ENCODE data around the gene CCSER1.
"Not testable (repeated sequence)": the region's sequence is repeated elsewhere in the genome, so short reads cannot be mapped to it uniquely, and the experiment has no call there.

CCSER1 gene

GRCh38 chr4:90299373-90299772 is 172.2 kb downstream of the CCSER1 start:
- DNase-seq: no peak

DNA sequence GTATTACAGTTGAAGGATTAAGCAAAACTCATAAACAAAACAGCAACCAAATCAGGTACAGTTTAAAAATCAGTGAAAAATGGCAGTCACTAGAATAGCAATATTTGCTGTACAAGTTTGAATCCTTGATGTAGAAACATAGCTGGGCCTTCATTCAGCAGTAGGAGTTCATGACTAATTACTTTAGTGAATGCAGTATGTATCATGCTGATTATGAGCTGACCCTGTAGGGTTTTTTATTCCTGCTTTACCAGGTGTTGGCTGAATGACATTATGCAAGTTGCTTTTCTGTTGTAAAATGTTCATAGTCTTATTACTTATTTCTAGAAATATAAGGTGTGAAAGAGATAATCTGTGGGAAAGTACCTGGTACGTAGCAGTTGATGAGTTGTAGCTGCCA is 179.6 kb downstream of the CCSER1 start:
- DNase-seq: no peak

DNA sequence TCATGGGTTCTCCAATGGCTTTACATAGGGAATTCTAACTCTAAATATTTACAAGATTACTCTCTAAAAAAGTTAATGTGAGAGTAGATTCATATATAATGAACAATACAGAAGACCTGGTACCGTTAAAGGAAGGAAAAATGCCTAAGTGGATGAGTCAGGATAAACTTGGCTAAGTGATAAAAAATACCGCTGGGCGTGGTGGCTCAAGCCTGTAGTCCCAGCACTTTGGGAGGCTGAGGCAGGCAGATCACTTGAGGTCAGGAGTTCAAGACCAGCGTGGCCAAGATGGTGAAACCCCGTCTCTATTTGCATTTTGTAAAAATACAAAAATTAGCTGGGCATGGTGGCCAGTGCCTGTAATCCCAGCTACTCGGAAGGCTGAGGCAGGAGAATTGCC is 189.9 kb downstream of the CCSER1 start:
- DNase-seq: not testable (repeated sequence)

- DNase-seq: no peak
Measured at GRCh38 chr4:90317785-90318184, 190.6 kb downstream of the CCSER1 start.

DNA sequence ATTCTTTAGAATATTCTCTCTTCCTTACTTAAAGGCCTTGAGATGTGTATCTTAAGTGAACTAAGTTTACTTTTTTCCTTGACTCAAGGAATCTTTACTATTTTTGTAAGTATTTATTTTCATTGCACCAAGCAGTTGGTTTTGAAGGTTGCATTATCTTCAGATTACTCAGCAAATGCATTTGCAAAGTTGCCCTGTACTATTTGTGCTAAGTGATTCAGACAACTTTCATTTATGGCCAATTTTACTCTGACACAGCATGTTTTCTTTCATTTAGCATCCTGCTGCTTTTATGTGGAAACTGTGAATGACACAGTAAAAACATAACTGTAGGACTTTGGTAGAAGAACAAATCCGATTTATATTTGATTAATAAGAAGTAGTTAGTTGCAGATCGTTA is 191.0 kb downstream of the CCSER1 start:
- DNase-seq: no peak

GRCh38 chr4:90328558-90328957 is 201.4 kb downstream of the CCSER1 start:
- peak; percentile 52 to 93 for DNase-seq

DNA sequence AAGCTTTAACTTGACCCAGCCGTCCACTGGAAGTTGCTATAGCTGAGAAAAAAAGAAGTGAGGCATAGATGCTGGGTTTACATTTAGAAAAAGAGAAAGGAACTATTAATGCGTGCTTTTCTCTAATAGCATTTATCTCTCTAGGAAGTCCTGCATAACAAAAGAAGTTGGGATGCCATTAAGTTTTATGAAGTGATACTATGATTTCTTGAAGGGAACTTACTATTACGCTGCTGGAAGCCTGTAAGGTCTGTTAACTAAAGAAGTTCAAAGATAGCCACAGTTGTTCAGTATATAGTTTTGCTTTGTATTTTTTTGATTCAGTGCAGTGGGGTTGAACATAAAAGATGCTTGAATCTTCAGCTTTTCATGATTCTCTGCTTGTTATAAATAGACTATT is 203.4 kb downstream of the CCSER1 start:
- no peak for DNase-seq

GRCh38 chr4:90345549-90346215 is 218.5 kb downstream of the CCSER1 start:
- no peak for DNase-seq

- DNase-seq: no peak
Measured at GRCh38 chr4:90349636-90350035, 222.4 kb downstream of the CCSER1 start.

- DNase-seq: peak; percentile 18 to 75
Measured at GRCh38 chr4:90357117-90357710, 230.0 kb downstream of the CCSER1 start.

- DNase-seq: no peak
Measured at GRCh38 chr4:90375081-90375480, 247.9 kb downstream of the CCSER1 start.

GRCh38 chr4:90393215-90393614 is 266.0 kb downstream of the CCSER1 start:
- DNase-seq: no peak

- DNase-seq: no peak
Measured at GRCh38 chr4:90403781-90404180, 276.6 kb downstream of the CCSER1 start.

GRCh38 chr4:90407897-90408296 is 280.7 kb downstream of the CCSER1 start:
- not testable (repeated sequence) for DNase-seq

- DNase-seq: not testable (repeated sequence)
Measured at GRCh38 chr4:90412786-90413185, 285.6 kb downstream of the CCSER1 start.

DNA sequence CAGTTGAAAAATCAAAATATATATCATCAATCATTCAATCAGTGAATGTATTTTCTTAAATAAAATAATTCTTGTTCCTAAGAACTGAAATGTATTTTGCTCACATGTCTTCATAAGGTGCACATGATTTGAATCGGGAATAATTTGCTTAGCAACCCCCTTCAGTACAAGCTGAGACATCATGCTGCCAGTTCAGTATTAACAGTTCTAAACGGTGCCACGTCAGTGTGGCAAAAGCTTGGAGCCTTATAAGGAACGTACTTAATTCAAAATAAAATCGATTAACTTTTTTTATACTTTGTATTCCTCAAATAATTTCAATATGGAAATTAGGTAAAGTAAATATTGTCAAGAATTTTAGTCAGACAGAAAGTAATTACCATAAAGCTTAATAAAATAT is 287.9 kb downstream of the CCSER1 start:
- no peak for DNase-seq

- DNase-seq: peak; percentile 24 to 61
Measured at GRCh38 chr4:90419124-90419711, 292.0 kb downstream of the CCSER1 start.

GRCh38 chr4:90421161-90421560 is 294.0 kb downstream of the CCSER1 start:
- no peak for DNase-seq

DNA sequence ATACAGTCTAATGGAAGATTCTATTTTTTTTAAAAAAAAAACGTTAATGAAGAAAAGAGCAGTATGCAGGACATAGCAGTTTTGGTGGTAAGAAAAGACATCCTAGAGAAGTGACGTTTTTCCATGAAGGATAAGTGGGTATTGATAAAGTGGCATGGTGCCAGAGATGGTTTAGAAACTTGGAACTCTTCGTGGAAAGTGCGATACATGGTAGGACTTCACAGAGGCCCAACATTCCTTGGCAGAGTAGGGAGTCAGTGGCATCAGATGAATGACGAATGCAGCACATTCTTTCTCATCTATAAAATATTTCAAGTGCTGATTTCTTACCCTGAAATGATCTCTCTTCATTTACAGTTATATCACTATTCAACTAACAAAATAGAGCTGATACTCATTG is 298.7 kb downstream of the CCSER1 start:
- no peak for DNase-seq

DNA sequence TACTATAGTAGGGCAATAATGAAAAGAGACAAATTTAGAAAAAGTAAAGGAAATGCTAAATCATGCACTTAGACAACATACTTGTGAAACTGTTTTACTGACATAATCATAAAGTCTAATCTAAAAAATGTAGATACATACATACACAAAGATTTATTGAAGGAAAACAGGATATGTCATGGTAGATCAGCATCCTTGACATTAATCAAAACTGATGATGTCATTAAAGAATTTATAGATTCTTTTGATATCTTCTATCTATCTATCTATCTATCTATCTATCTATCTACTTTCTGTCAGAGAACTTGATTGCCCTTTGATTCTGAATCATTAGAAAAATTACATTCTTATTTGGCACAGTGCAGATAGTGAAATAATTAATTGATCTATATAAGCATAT is 311.3 kb downstream of the CCSER1 start:
- DNase-seq: no peak

GRCh38 chr4:90441770-90442169 is 314.6 kb downstream of the CCSER1 start:
- DNase-seq: no peak

GRCh38 chr4:90442619-90443018 is 315.4 kb downstream of the CCSER1 start:
- DNase-seq: no peak

DNA sequence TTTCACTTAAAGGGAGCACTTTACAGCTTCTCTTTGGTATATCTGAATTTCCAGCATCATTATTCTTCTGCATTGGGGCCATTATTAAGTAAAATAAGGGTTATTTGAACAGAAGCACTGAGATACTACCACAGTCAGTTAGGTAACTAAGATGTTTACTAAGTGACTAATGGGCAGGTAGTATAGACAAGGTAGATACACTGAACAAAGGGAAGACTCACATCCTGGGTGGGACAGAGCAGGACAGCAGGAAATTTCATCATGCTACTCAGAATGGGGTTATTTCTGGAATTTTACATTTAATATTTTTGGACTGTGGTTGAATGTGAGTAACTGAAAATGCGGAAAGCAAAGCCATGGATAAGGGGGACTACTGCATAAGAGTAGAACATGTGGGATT is 316.0 kb downstream of the CCSER1 start:
- DNase-seq: no peak

- no peak for DNase-seq
Measured at GRCh38 chr4:90444904-90445303, 317.7 kb downstream of the CCSER1 start.

GRCh38 chr4:90445380-90445779 is 318.2 kb downstream of the CCSER1 start:
- no peak for DNase-seq
